Measurements from ENCODE around the gene CCDC106.

The CCDC106 gene

GRCh38 chr19:55624109-55625003 is 23.7 kb upstream of the CCDC106 start, which contains the start of gene ZNF784:
Gene ZNF784, minus strand, starts transcription at chr19:55624566. Its CDS starts 5 bp downstream, at chr19:55624561.
- DNase-seq (ENCODE audit: low read depth) = peak; percentile 88
- peak within 1 kb of the TSS; percentile 75 for H3K4me3 ChIP-seq (ENCODE audit: low read length)
- TF ChIP-seq CTCF (conservative IDR thresholded peaks at IDR 0.05; ENCODE audit: low read length) = no peak

DNA sequence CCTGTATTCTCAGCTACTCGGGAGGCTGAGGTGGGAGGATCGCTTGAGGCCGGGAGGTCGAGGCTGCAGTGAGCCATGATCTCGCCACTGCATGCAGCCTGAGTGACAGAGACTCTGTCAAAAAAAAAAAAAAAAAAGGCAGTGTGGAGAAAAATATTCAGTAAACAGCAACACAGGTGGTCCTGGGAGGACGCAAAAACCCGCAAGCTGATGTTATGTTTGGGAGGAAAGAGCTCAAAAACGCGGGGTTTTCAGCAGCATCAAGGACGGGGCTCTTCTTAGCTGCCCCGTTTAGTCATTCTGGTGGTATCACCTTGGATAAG is 23.0 kb upstream of the CCDC106 start:
- TF ChIP-seq CTCF (conservative IDR thresholded peaks at IDR 0.05; ENCODE audit: low read length) = no peak
- peak overlapping the region; percentile 75 for H3K4me3 ChIP-seq (ENCODE audit: low read length)
- no peak for DNase-seq (ENCODE audit: low read depth)

DNA sequence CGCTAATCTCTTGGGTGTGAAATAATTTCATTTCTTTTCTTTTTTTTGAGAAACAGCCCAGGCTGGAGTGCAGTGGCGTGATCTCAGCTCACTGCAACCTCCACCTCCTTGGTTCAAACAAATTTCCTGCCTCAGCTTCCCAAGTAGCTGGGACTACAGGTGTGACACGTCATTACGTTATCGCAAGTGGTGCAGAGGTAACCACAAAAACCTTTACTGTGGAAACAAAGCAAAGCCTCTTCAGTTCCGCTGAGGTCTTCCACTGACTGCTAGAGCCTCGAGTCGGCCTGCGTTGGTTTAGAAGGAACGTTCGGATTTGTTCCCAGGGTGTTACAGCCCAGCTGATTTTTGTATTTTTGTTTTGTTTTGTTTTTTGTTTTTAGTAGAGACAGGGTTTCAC is 21.7 kb upstream of the CCDC106 start:
- no peak for TF ChIP-seq CTCF (conservative IDR thresholded peaks at IDR 0.05; ENCODE audit: low read length)
- no peak for DNase-seq (ENCODE audit: low read depth)
- no peak overlapping the region for H3K4me3 ChIP-seq (ENCODE audit: low read length)

DNA sequence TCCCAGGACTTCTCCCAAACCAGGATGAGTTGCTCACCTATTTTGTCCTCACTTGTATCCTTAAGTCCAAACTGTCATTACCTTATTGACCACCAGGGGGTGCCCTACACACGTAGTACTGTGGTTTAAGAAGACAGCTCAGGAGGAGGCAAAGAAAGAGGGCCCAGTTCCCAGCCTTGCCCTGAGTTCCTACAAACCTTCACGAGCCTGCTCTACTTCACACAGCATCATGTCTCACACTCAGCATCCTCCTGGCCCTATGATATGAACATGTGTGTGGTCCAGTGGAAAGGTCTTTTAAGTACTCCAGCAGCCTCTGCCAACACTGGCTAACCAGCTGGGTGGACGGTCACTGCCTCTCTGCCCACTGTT is 15.6 kb upstream of the CCDC106 start:
- no peak overlapping the region for H3K4me3 ChIP-seq (ENCODE audit: low read length)
- DNase-seq (ENCODE audit: low read depth) = peak; percentile 95
- peak; percentile 88 for TF ChIP-seq CTCF (conservative IDR thresholded peaks at IDR 0.05; ENCODE audit: low read length)

DNA sequence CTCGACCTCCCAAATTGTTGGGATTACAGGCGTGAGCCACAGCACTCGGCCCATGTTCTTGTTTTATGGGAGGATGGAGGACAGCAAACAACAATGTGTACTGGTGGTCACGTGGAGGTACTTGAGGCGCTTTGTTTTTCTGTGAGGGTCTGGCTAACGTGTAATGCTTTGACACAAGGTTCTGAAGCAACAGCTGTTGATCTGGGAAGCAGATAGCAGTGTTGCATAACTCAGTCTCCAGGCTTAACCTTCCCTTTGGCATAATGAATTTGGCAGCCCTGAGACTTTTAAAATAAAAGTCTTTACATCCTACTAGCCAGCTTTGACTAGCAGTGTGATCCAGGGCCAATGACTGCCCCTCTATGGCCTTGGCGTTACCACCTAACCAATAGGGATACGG is 14.2 kb upstream of the CCDC106 start:
- DNase-seq (ENCODE audit: low read depth) = no peak
- TF ChIP-seq CTCF (conservative IDR thresholded peaks at IDR 0.05; ENCODE audit: low read length) = no peak
- no peak overlapping the region for H3K4me3 ChIP-seq (ENCODE audit: low read length)

- peak overlapping the region; percentile 100 for H3K4me3 ChIP-seq (ENCODE audit: low read length)
- no peak for DNase-seq (ENCODE audit: low read depth)
- TF ChIP-seq CTCF (conservative IDR thresholded peaks at IDR 0.05; ENCODE audit: low read length) = no peak
These were observed 12.7 kb upstream of the CCDC106 start for GRCh38 chr19:55635334-55635717.

- no peak for DNase-seq (ENCODE audit: low read depth)
- H3K4me3 ChIP-seq (ENCODE audit: low read length) = peak overlapping the region; percentile 100
- TF ChIP-seq CTCF (conservative IDR thresholded peaks at IDR 0.05; ENCODE audit: low read length) = no peak
These were observed 12.1 kb upstream of the CCDC106 start for GRCh38 chr19:55635856-55636440.

All from AG10803 (cell line).